ENCODE measurements around the gene MYL10.

Gene MYL10

DNA sequence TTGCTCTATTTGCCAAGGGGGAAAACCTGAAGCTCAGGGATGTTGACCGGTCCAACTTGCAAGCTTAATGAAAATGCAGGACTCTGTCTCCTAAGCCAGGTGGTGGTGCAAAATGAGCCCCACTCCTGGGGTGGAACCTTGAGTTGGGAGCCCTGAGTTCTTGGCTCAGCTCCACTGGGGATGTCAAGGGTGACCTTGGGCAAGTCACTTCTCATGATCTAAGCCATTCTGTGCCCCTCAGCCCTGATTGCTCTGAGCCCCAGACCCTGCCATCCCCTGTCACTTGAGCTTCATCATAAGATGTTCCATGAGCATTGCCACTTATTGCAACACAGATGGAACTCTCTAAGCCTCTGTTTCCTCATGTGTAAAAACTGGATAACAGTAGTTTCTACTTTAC, 33.9 kb downstream of the MYL10 start:
- DNase-seq: no peak

DNA sequence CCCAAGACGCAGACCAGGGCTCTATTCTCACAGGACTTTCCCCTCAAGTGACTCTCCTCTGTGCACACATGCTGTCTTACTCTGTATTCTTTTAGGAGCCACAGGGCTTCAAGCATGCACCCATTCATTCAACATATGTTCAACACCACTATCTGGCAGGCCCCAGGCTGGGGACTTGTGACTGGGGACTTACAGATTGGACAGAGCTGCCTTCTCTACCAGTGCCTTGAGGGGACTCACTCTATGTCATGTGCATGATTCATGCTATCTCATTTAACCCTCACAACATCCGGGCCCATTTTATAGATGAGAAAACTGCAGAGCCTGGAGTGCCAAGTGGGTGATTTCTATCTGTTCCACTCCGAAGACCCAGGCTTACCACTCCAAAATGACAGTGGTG, 34.3 kb downstream of the MYL10 start:
- no peak for DNase-seq

DNA sequence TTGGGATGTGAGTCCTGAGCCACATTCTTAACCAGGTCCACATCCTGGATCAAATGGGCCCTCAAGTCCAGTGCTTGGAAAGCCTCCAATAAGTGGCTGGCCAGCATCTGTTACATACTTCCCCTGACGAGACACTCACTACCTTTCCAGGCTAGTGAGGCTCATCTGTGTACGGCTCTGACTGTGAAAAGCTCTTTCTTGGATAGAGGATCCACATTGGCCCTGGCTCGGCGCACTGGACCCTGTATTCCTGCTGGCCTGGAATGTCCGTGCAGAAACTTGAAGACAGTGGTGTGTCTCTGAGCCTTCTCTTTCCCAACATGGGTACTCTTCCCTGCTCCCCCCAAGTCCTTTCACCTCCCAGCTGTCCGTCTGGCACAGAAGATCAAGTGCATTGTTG, 35.5 kb downstream of the MYL10 start:
- no peak for DNase-seq

DNA sequence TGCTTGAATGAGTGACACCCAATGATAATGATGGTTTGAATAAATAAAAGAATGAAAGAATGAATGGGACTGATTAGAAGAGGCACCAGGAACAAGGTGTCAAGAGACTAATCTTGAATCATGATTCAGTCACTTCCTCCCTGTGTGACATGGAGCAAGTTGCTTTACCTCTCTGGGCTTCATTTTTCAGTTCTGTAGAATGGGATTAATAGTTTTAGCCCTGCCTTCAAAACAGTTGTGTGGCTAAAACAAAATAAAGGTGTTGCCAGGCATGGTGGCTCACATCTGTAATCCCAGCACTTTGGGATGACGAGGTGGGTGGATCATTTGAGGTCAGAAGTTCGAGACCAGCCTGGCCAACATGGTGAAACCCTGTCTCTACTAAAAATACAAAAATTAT, 37.6 kb downstream of the MYL10 start:
- no peak for DNase-seq

DNA sequence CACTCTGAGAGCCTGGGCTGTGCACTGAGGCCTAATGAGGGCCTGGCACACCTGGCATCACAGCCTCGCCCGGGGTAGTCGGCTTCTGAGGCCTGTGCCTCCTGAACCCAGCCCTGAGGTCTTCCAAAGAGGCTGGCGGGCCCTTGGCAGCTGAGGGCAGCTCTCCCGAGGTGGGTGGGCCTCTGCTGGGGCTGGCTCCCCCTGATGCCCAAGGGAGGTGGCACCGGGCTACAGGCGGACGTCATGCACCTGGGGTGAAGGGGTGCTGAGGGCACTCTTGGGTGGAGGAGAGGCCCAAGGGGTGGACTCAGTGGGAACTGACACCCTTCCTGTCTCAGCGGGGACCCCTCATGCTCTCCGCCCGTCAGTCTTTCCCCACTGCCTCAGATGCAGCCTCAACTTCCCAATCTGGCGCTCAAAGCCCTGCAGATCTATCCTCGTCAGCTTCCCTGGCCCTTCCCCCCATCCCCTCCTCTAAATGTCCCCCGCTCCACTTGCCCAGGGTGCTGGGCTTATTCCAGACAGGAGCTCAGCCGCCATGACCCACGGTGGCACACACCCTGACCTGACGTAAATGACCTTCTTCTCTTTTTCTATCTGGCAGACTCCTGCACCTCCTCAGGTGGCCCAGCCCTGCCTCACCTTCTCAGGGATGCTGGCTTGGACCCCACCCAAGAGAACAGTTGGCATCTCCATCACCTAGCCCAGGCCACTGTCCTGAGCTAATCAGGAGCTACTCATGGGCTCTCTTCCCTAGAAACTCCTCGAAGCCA, 38.2 kb downstream of the MYL10 start:
- DNase-seq: no peak

DNA sequence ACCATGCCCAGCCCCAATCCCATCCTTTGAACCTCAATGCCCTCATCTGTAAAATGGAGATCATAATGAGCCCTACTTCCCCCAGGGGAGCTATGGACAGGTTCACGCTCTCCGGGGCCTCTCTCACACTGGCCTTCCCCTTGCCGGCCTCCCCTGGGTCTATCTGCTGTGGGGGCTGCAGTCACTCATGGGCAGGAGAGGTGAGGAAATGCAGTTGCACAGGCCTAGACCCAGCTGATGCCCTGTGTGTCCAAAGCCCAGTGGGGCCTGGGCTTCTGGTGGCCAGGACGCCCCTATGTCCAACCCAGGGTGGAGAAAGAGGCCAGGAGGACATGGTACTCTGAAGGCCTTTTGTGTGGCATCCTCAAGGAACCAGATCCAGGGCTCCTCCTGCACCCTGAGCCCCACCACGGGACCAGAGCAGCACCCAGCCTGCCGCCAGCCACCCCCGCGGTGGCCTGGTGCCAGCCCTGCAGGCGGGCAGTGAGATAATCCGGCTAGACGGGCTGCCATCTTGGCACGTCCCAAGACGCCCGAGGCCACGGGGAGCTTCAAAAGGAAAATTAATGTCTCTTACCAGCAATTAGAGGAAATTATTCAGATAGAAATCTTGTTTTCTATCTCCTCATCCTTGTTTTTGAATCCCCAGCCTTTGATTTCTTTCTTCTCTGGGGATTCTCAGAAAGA, 39.0 kb downstream of the MYL10 start:
- DNase-seq: no peak

DNA sequence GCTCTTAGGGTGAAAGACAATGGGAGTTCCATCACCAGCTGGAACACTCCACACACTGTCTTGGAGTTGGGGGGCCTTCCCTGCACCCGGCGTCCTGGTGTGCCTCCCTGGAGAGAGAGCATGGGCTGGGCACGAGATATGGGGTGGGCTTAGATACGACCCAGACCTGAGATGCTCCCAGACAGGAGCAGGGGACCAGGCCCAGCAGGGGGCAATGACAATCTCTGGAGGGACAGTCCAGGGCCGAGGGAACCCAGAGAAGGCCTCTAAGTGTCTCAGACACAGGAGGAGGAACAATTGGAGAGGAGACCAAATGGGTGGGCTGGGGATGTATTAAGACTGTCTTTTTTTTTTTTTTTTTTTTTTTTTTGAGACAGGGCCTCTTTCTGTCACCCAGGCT, 40.0 kb downstream of the MYL10 start:
- DNase-seq: no peak

DNA sequence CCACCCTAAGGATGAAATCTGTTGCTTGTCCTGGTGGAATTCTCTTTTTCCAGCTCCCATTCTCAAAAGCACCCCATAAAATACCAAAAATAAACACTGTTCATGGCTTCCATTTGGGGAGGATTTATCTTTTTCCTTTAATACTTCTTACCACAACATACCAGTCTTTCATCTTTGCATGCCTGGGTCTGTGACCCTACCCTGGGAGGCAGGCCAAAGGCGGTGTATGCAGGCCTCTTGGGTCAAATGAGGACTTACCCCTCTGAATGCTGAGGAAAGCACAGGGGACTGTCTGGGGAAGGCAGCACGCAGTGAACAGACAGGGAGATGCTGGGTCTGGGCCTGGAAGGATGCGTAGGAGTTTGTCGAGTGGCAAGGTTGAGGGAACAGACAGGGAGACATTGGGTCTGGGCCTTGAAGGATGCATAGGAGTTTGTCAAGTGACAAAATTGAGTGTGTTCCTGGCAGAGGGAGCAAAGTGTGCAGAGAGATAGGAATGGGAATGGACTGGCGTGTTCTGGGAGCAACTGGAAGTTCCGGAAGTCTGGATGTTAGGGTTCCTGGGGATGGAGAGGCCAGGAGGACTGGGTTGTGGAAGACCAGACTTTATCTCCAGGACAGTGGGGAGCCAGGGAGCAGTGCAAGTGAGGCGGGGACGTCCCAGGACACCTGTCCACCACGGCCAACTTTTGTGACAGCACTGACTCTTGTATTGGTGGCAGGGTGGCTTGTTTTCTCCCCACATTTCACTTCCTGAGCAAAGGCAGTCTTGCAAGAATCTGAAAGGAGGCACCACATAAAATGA, 40.8 kb downstream of the MYL10 start:
- no peak for DNase-seq

DNA sequence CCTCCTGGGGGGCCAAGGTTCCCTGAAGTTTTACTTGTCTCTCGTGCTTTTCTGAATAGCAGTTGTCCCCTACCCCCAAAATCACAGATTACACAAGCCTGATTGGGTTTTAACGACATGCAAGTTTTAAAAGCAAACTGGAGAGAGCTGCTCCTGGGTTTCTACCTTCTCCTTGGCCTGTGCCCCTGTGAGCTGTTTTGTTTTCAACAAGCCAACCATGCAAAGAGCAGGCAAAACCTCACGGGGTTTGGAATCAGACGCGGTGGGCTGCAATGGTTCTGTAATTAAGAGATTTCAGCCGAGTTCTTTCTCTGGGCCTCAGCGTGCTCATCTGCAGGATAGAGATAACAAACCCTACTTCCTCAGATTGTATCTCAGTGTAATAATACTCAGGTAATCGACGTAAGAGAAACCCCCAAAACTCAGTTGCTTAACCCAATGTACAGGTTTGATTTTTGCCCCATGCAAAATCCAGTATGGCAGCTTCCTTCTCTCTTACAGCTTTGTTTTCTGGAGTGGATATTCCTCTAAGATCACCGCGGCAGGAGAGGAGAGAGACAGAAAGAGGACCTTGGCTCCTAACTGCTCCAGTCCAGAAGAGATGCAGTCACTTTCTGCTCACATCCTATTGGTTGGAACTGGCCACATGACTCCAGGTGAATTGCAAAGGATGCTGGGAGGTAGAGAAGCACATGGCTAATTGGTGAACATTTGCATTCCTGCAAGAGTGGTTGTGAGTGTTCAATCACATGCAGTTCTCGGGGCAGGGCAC, 42.0 kb downstream of the MYL10 start:
- DNase-seq: no peak

DNA sequence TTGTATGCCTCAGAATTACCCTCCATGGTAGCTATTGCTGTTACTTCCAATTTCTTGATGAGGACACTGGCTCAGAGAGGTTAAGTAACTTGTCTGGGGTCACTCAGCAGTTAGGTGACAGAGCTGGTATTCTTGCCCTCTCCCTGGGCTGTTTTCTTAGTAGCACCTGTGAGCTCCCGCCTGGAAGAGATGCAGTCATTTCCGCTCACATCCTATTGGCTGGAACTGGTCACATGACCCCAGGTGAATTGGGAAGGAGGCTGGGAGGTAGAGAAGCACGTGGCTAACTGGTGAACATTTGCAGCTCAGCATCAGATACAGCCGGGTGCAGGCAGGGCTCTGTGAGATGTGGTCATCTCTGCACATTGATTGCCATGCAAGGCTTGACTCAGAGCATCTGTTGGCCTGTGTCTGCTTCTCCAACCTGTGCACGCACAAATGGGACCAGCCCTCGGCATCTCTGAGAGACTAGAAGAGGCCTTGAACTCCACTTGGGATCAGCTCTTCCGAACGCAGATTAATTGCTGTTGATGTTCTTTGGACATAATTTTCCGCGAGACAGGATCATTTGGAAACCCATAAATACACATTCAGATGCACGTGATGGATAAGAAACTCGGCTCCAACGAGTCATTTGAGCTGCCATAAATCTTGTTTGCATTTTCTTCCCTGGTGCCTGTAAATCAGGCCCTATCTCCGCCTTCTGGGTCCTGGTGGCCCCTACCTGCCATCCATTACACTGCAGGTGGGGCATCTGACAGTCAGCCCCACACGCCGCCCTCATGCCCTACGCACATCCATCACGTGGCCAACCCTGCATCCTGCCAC, 42.8 kb downstream of the MYL10 start:
- DNase-seq: no peak

DNA sequence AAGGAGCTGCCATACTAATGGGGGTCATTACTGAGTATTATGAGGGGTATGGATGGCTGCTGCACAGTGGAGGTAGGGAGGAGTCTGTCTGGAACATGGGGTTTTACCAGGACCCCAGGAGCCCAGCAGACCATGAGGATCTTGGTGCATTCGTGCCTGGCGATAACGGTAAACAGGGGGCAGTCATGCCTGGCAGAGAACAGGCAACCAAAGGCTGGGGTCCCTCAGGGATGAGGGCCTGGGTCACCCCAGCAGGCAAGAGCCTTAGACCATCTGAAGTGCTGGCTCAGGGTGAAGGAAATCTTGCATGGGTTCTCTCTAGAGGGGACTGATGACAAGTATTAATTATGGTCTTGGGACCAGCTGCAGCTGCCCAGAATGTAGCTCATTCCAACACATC, 46.1 kb downstream of the MYL10 start:
- DNase-seq: no peak

DNA sequence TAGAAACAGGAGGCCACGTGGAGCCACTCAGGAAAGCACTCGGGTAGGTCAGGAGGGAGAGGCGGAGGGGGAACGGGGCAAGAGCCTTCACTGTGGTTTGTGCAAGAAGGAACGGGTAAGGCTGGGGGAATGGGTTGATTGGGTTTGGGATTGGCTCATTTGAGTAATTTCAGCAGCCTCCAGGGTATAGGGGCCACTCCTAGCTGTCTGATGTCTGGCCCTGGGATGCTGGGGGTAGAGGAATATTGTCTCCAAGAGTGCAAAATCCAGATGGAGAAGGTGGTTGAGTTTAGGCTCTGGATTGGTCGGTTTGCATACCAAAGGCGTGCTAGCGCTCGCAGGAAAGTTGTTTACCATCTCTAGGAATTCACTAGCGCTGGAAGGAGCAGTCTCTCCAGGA, 47.2 kb downstream of the MYL10 start:
- no peak for DNase-seq

DNA sequence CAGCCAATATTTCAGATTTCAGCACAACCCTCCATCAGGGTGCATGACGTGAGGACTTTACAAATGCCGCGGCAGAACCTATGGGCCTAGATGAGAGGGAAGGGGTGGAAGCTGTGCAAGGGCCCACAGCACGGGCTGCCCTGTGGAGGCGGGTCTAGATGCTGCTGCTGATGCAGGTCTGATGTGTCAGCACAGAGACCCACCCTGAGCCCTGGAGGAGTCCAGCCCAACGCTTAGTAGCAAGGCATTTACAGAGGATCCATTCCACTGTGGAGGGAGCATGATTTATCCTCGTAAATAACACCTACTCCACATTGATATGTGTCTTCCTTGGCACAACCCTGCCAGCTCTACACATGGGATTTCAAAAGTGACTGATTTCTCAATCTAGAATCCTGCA, 48.5 kb downstream of the MYL10 start:
- DNase-seq: no peak

DNA sequence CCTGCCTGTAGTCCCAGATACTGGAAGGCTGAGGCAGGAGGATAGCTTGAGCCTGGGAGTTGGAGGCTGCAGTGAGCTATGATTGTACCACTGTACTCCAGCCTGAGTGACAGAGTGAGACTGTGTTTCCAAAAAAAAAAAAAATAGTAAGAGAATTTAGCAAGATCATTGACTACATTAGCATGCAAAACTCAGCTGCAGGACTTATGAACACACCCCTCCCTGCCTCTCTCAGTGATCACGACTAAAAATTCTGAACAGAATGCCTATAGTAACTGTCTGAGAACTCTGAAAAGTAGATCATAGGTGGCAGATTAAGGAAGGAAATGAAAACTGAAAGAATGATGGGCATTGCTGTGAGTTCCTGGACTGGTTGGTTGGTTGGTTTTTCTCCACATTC, 50.5 kb downstream of the MYL10 start:
- no peak for DNase-seq

DNA sequence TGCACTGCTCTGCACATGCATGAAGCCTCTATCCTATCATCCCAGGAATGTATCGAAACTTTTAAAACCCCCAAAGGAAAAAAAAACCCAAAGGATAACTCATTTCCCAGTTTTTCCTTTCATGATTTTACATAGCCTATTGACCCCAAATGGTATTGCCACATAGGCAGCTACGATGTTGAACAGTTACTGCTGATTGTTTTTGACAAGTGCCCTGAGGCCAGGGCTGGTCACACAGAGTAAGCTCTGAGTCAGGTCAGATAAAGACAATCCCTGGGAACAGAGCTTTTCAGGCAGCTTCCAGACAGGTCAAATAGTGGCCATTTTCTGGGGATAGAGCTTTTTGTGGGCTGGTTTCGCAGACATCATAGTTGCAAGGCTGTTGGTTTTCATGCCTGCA, 52.1 kb downstream of the MYL10 start:
- no peak for DNase-seq

DNA sequence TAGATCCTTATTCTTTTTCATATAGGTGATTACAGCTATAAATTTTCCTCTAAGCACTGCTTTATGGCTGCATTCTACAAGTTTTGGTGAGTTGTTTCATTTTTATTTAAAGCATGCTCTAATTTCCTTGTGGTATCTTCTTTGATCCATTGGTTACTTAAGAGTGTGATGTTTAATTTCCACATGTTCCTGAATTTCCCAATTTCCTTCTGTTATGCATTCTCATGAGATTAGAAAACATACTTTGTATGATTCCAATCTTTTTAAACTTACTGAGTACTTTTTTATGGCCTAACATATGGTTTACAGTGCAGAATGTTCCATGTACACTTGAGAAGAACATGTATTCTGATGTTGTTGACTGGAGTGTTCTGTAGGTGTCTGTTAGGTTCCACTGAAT, 53.4 kb downstream of the MYL10 start:
- DNase-seq: no peak

DNA sequence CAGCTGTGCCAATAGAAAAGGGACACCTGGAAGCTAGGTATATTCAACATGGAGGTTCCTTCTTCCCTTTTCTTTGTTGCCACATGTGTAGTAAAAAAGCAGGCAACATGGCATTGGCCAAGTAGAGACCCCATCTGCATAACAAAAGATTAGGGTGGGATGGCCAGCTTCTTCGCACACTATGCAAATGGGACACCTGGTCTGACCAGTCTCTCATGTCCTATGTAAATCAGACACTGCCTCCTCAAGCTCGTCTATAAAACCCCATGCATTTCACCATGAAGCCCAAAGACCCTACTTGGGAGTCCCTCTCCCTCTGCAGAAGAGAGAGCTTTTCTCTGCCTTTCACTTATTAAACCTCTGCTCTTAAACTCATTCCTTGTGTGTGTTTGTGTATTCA, 53.9 kb downstream of the MYL10 start:
- DNase-seq: no peak

DNA sequence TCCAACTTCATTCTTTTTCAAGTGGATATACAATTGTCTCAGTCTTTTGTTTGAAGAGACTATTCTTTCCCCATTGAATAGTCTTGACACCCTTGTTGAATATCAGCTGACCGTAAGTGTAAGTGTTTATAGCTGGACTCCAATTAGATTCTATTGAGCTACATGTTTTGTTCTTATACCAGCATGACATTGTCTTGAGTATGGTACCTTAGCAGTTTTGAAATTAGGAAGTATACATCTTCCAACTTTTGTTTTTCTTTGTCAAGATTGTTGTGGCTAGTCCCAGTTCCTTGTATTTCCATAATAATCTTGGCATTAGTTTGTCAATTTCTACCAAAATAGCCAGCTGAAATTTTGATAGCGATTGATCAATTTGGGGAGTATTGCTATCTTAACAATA, 56.9 kb downstream of the MYL10 start:
- DNase-seq: no peak

DNA sequence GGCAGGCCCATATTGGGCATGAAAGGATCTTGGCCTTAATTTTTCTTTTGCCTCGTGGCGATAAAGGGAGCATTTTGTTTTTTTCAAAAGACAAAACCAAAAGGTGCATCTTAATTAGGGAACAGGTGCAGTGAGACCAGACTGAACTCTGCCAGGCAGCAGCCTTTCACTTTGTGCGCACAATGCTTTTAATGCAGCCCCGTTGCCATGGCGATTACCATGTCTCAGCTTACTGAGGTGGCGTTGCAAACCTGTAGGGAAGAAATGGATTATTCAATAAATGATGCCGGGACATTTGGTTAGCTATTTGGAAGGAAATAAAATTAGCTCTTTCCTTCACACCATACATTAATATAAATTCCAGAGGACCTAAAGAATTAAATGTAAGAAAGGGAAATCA, 61.9 kb downstream of the MYL10 start:
- no peak for DNase-seq

DNA sequence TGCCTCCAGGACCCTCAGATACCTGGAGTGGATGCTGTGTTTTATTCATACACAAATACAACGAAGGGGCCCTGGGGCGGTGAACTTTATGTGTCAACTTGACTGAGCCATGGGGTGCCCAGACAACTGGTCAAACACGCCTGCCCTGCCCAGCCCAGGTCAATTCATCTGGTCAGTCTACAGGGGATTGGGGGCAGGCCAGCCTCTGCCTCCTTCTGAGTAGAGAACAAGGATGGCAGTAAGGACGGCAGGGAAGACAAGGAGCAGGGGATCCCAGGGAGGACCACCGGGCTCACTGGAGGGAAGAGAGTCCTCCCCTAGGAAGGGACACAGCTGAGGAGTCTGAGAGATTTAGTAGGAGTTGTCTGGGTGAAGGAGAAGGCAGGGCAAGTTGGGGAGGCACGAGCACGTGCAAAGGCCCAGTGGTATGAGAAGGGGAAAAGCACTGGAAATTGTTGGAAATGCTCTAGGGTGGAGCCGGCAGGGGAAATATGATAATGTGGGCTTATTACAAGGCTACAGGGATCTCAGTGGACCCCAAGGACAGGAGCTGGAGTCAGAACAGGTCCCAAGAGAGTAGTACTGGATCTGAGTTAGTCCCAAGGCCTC, 63.4 kb downstream of the MYL10 start:
- DNase-seq: no peak

DNA sequence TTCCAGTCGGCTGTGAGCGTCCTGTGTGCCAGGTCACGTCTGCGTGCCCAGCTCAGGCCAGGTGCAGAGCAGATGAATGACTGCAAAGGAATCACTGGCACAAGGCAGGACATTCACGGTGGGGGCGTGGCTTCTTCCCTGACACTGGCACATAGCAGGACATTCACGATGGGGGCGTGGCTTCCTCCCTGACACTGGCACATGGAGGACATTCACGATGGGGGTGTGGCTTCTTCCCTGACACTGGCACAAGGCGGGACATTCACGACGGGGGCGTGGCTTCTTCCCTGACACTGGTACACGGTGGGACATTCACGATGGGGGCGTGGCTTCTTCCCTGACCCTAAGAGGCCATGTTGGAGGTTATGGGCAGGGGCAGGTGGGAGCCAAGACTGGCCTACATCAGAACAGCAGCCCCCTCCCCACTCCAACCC, 64.3 kb downstream of the MYL10 start:
- no peak for DNase-seq
